ENCODE measurements around the gene CCDC12. TPM values are rescaled to one million over a fixed set of nuclear protein-coding genes. Genes with fewer than 3 reads are reported as not detected.

CCDC12 gene
- total RNA-seq, 1 experiment from 2014 or later, result 52.7 TPM

GRCh38 chr3:46992231-46992630, 15.7 kb upstream of the CCDC12 start:
- H3K9me3 ChIP-seq, result no peaks in the 10 kb centered on the region
- no peak for DNase-seq
- H3K36me3 ChIP-seq (ENCODE audit: control insufficient read depth, insufficient read depth, low read length), result no peaks in the 10 kb centered on the region; the same call in 1 of the 2 replicates
- peaks cover 17% of the 10 kb centered on the region for H3K36me3 Mint-ChIP-seq (ENCODE audit: insufficient read depth, unreplicated experiment)
- no TSS peak for BruUV-seq (replicated peaks)
- no peak for TF ChIP-seq CTCF (IDR thresholded peaks at IDR 0.05; ENCODE audit: insufficient read depth in 1 of 2, low read depth in 1 of 2, low read length in 1 of 2, severe bottlenecking in 1 of 2, unreplicated experiment in 1 of 2)
- no peaks in the 10 kb centered on the region for H3K27me3 Mint-ChIP-seq (ENCODE audit: insufficient read depth, unreplicated experiment)
- ChIA-PET POLR2A (interaction anchor here (0.6 kb wide), 1 partner anchor 19 kb away, joined by 3 read pairs; no protein-coding TSS in a partner anchor), CTCF (no interaction called here)
- no peaks in the 10 kb centered on the region for H3K27me3 ChIP-seq (replicated peaks; ENCODE audit: control insufficient read depth, insufficient read depth, low read length)
- H3K4me1 ChIP-seq, result peaks cover 3% of the 10 kb centered on the region
- H3K9me3 Mint-ChIP-seq (ENCODE audit: unreplicated experiment), result no peaks in the 10 kb centered on the region
- H3K27ac Mint-ChIP-seq (ENCODE audit: unreplicated experiment), result no peak overlapping the region
- no peaks in the 10 kb centered on the region for H3K4me1 Mint-ChIP-seq (ENCODE audit: low read depth, unreplicated experiment)
- no peak overlapping the region for H3K4me3 Mint-ChIP-seq (ENCODE audit: unreplicated experiment)
- no peak overlapping the region for H3K4me3 ChIP-seq (ENCODE audit: low read depth, low read length)
- intact Hi-C loops (cut with micrococcal nuclease; ENCODE audit: unreplicated experiment), result no loop called here

GRCh38 chr3:46991406-46992165, 15.0 kb upstream of the CCDC12 start:
- H3K9me3 ChIP-seq, result no peaks in the 10 kb centered on the region
- H3K9me3 Mint-ChIP-seq (ENCODE audit: unreplicated experiment), result no peaks in the 10 kb centered on the region
- H3K4me1 Mint-ChIP-seq (ENCODE audit: low read depth, unreplicated experiment), result peaks cover under 1% of the 10 kb centered on the region
- no peaks in the 10 kb centered on the region for H3K27me3 ChIP-seq (replicated peaks; ENCODE audit: control insufficient read depth, insufficient read depth, low read length)
- H3K4me1 ChIP-seq, result peaks cover 10% of the 10 kb centered on the region
- H3K27ac Mint-ChIP-seq (ENCODE audit: unreplicated experiment), result no peak overlapping the region
- no peaks in the 10 kb centered on the region for H3K27me3 Mint-ChIP-seq (ENCODE audit: insufficient read depth, unreplicated experiment)
- no TSS peak for BruUV-seq (replicated peaks)
- H3K4me3 Mint-ChIP-seq (ENCODE audit: unreplicated experiment), result no peak overlapping the region
- POLR2A ChIA-PET, result no interaction called here
- H3K4me3 ChIP-seq (ENCODE audit: low read depth, low read length), result no peak overlapping the region
- H3K36me3 ChIP-seq (ENCODE audit: control insufficient read depth, insufficient read depth, low read length), result no peaks in the 10 kb centered on the region; the same call in 1 of the 2 replicates
- CTCF ChIA-PET, result no interaction called here
- H3K36me3 Mint-ChIP-seq (ENCODE audit: insufficient read depth, unreplicated experiment), result peaks cover 11% of the 10 kb centered on the region
- intact Hi-C loops (cut with micrococcal nuclease; ENCODE audit: unreplicated experiment), result no loop called here
- TF ChIP-seq CTCF (IDR thresholded peaks at IDR 0.05; ENCODE audit: insufficient read depth in 1 of 2, low read depth in 1 of 2, low read length in 1 of 2, severe bottlenecking in 1 of 2, unreplicated experiment in 1 of 2), result no peak
- DNase-seq, result no peak

GRCh38 chr3:46990573-46991374, 14.2 kb upstream of the CCDC12 start:
- Histone ChIP-seq H3K27me3 (replicated peaks; ENCODE audit: control insufficient read depth, insufficient read depth, low read length) (no peaks in the 10 kb centered on the region), H3K9me3 (no peaks in the 10 kb centered on the region), H3K4me1 (peaks cover 16% of the 10 kb centered on the region), H3K36me3 (ENCODE audit: control insufficient read depth, insufficient read depth, low read length) (no peaks in the 10 kb centered on the region; the same call in 1 of the 2 replicates), H3K4me3 (ENCODE audit: low read depth, low read length) (no peak overlapping the region)
- DNase-seq, result no peak
- H3K27me3 Mint-ChIP-seq (ENCODE audit: insufficient read depth, unreplicated experiment), result no peaks in the 10 kb centered on the region
- H3K27ac Mint-ChIP-seq (ENCODE audit: unreplicated experiment), result no peak overlapping the region
- H3K4me1 Mint-ChIP-seq (ENCODE audit: low read depth, unreplicated experiment), result peaks cover 8% of the 10 kb centered on the region
- CTCF ChIA-PET, result no interaction called here
- H3K9me3 Mint-ChIP-seq (ENCODE audit: unreplicated experiment), result no peaks in the 10 kb centered on the region
- no peak overlapping the region for H3K4me3 Mint-ChIP-seq (ENCODE audit: unreplicated experiment)
- intact Hi-C loops (cut with micrococcal nuclease; ENCODE audit: unreplicated experiment), result no loop called here
- peaks cover 6% of the 10 kb centered on the region for H3K36me3 Mint-ChIP-seq (ENCODE audit: insufficient read depth, unreplicated experiment)
- TF ChIP-seq CTCF (IDR thresholded peaks at IDR 0.05; ENCODE audit: insufficient read depth in 1 of 2, low read depth in 1 of 2, low read length in 1 of 2, severe bottlenecking in 1 of 2, unreplicated experiment in 1 of 2), result no peak
- no TSS peak for BruUV-seq (replicated peaks)
- POLR2A ChIA-PET, result interaction anchor here (0.5 kb wide), 1 partner anchor 14 kb away, joined by 5 read pairs; no protein-coding TSS in a partner anchor
